ENCODE measurements around the gene REX1BD. TPM values are rescaled to one million over a fixed set of nuclear protein-coding genes. Genes with fewer than 3 reads are reported as not detected.
"Not testable (repeated sequence)": the region's sequence is repeated elsewhere in the genome, so short reads cannot be mapped to it uniquely, and the experiment has no call there.

The REX1BD gene
- total RNA-seq: 10 to 100 TPM; 30.4 to 71.7 (median 45.6) TPM
- long read RNA-seq, transcript REX1BD-202 (5 exons, 702 nt): major isoform, 16 of 45 reads
- long read RNA-seq, transcript REX1BD-201 (5 exons, 839 nt): minor isoform, 15 of 45 reads
- long read RNA-seq, partial matches to known transcripts: 4 of 45 reads
- long read RNA-seq, other reads (novel, unspliced or antisense): 4 of 45 reads

- no peaks in the 10 kb centered on the region for H3K9me3 ChIP-seq
- H3K4me1 ChIP-seq: peaks cover 0 to 8% (median 4%) of the 10 kb centered on the region in 4 donors
- TF ChIP-seq POLR2A (IDR thresholded peaks at IDR 0.05) (peak; percentile 61), CTCF (IDR thresholded peaks at IDR 0.05) (peak; percentile 88 to 95 (median 90))
- DNase-seq (peak; percentile 83 to 87 (median 87)), ATAC-seq (peak; percentile 84 to 91 (median 87))
- H3K27ac ChIP-seq: peak within 1 kb of the TSS; percentile 52 to 78 (median 65)
- H3K36me3 ChIP-seq: peaks cover 0 to 9% (median 2%) of the 10 kb centered on the region in 4 donors
- 2% methylated on average over 11 of the region's 72 CpGs for WGBS (ENCODE audit: insufficient coverage, low coverage, low lambda C conversion rate, missing lambda C conversion rate)
- no peaks in the 10 kb centered on the region for H3K27me3 ChIP-seq
- peak within 1 kb of the TSS; percentile 77 to 92 (median 86) for H3K4me3 ChIP-seq
- intact Hi-C loops (cut with DNase I): no loop called here
These were observed at the start of gene REX1BD for GRCh38 chr19:18588611-18589379. Gene REX1BD, plus strand, starts transcription at chr19:18588798. Its CDS starts 4 bp downstream, at chr19:18588802.

GRCh38 chr19:18539372-18539771, 49.2 kb upstream of the REX1BD start:
- Histone ChIP-seq H3K36me3 (peaks cover 0 to 41% (median 1%) of the 10 kb centered on the region in 4 donors), H3K9me3 (no peaks in the 10 kb centered on the region), H3K27ac (no peak overlapping the region), H3K4me1 (peaks cover 0 to 17% (median 3%) of the 10 kb centered on the region in 4 donors), H3K4me3 (no peak overlapping the region), H3K27me3 (no peaks in the 10 kb centered on the region)
- no peak for DNase-seq
- TF ChIP-seq POLR2A (IDR thresholded peaks at IDR 0.05) (no peak), CTCF (IDR thresholded peaks at IDR 0.05) (no peak)
- ATAC-seq: no peak
- intact Hi-C loops (cut with DNase I): no loop called here
- WGBS (ENCODE audit: insufficient coverage, low coverage, low lambda C conversion rate, missing lambda C conversion rate): 100% methylated on average over 1 of the region's 19 CpGs

GRCh38 chr19:18540200-18540599, 48.4 kb upstream of the REX1BD start:
- intact Hi-C loops (cut with DNase I); H3K9me3 ChIP-seq; ATAC-seq; H3K4me3 ChIP-seq; H3K27ac ChIP-seq; H3K27me3 ChIP-seq; DNase-seq: not testable (repeated sequence)
- Histone ChIP-seq H3K36me3 (peaks cover 0 to 36% (median 1%) of the 10 kb centered on the region in 4 donors), H3K4me1 (peaks cover 0 to 17% (median 3%) of the 10 kb centered on the region in 4 donors)
- no CpG with 5 or more reads among the region's 1 CpG for WGBS (ENCODE audit: insufficient coverage, low coverage, low lambda C conversion rate, missing lambda C conversion rate)

- DNase-seq: no peak
- ATAC-seq: peak in 1 of 4 donors; percentile 4
- intact Hi-C loops (cut with DNase I): no loop called here
- Histone ChIP-seq H3K9me3 (no peaks in the 10 kb centered on the region), H3K4me1 (peaks cover 0 to 17% (median 3%) of the 10 kb centered on the region in 4 donors), H3K36me3 (peaks cover 0 to 31% (median 1%) of the 10 kb centered on the region in 4 donors), H3K27me3 (no peaks in the 10 kb centered on the region), H3K27ac (no peak overlapping the region), H3K4me3 (no peak overlapping the region)
- no peak for TF ChIP-seq CTCF (IDR thresholded peaks at IDR 0.05)
- no peak for TF ChIP-seq POLR2A (IDR thresholded peaks at IDR 0.05)
- WGBS (ENCODE audit: insufficient coverage, low coverage, low lambda C conversion rate, missing lambda C conversion rate): 100% methylated on average over 7 of the region's 21 CpGs
These were observed 47.2 kb upstream of the REX1BD start for GRCh38 chr19:18541258-18541991.

Data from right lobe of liver (tissue), 6 donors.